ENCODE measurements around the gene KRTAP2-4. TPM values are rescaled to one million over a fixed set of nuclear protein-coding genes. Genes with fewer than 3 reads are reported as not detected.
"Not testable (repeated sequence)": the region's sequence is repeated elsewhere in the genome, so short reads cannot be mapped to it uniquely, and the experiment has no call there.

Gene KRTAP2-4
- total and polyA plus RNA-seq, 2 donors (not counting 3 experiments of a cell fraction or from before 2014, with no cell fraction given), result not detected

GRCh38 chr17:41096055-41096454, 30.4 kb upstream of the KRTAP2-4 start:
- H4K20me1 ChIP-seq (replicated peaks; ENCODE audit: control insufficient read depth, extremely low read depth, insufficient read depth, low read length), result no peaks in the 10 kb centered on the region
- H3K36me3 ChIP-seq (ENCODE audit: control insufficient read depth in 2 of 2, extremely low read depth in 1 of 2, insufficient read depth in 2 of 2, low read length in 2 of 2), result no peaks in the 10 kb centered on the region
- ChIA-PET POLR2A (no interaction called here), CTCF (no interaction called here)
- DNase-seq (ENCODE audit: low read depth, low spot score), result no peak
- no peaks in the 10 kb centered on the region for H3K79me2 ChIP-seq (ENCODE audit: control insufficient read depth, insufficient read depth, low read length)
- no peak overlapping the region for H3K27ac ChIP-seq (ENCODE audit: insufficient read depth, low read depth, low read length)
- H2AFZ ChIP-seq (ENCODE audit: low read depth, low read length), result no peak overlapping the region
- BruUV-seq (replicated peaks), result no TSS peak
- H3K27me3 ChIP-seq (ENCODE audit: control insufficient read depth in 2 of 2, insufficient read depth in 2 of 2, low read length in 2 of 2), result no peaks in the 10 kb centered on the region
- intact Hi-C loops (cut with micrococcal nuclease), result no loop called here
- peaks cover 2% of the 10 kb centered on the region for H3K4me1 ChIP-seq (ENCODE audit: control insufficient read depth, extremely low read depth, insufficient read depth, low read length)
- no peak overlapping the region for H3K4me2 ChIP-seq (ENCODE audit: insufficient read depth, low read length)
- H3K9ac ChIP-seq (replicated peaks; ENCODE audit: extremely low read depth, insufficient read depth, low read length), result no peak overlapping the region
- no peaks in the 10 kb centered on the region for H3K9me1 ChIP-seq (replicated peaks; ENCODE audit: control insufficient read depth, extremely low read depth, insufficient read depth, low read length)
- no peak for FAIRE-seq
- no peaks in the 10 kb centered on the region for H3K9me3 ChIP-seq (replicated peaks; ENCODE audit: control insufficient read depth, insufficient read depth, low read length)
- no peak overlapping the region for H3K4me3 ChIP-seq (replicated peaks in 1 of 3; ENCODE audit: insufficient read depth in 1 of 3, low read depth in 1 of 3, low read length in 3 of 3)
- dilution Hi-C loops (cut with MboI; ENCODE audit: extremely low pct_ligation_motif_present, low sequenced_read_pairs), result no loop called here
- TF ChIP-seq FOS (IDR thresholded peaks at IDR 0.05; ENCODE audit: borderline replicate concordance, insufficient read depth, low read length) (no peak), MAX (IDR thresholded peaks at IDR 0.05; ENCODE audit: insufficient read depth, insufficient read length) (no peak), JUN (IDR thresholded peaks at IDR 0.05; ENCODE audit: borderline replicate concordance, insufficient read depth, insufficient read length, low read depth) (no peak), POLR2A (IDR thresholded peaks at IDR 0.05; ENCODE audit: low read depth, low read length) (no peak), MYC (IDR thresholded peaks at IDR 0.05; ENCODE audit: low read depth, low read length) (no peak)

DNA sequence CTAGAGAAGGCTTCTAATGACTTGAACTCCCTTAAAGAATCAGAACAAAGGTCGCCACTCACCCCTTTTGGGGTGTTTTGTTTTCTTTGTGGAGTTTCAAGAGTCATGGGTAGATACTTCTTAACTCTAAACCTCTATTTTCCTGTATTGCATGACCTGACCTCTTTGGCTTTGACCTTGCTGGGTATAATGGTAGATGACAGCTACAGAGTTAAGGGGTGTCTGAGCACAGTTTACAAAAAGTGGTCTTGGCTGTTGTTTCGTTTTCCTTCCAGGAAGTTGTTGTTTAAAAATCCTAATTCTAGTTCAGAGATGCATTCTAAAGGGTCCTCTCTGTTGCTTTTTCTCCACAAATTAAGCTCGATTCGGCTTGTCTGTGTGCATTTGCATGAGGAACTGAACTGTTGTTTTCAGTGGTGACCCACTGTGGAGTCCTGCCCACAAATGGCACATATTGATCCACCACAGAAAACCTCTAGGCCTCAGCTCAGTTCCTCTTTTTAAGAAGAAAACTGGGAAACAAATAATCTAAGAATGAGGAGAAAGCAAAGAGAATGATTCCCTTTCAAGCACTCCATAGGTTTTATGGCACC, 23.2 kb upstream of the KRTAP2-4 start:
- POLR2A ChIA-PET; dilution Hi-C loops (cut with MboI; ENCODE audit: extremely low pct_ligation_motif_present, low sequenced_read_pairs): not testable (repeated sequence)
- FAIRE-seq, result peak; percentile 71

DNA sequence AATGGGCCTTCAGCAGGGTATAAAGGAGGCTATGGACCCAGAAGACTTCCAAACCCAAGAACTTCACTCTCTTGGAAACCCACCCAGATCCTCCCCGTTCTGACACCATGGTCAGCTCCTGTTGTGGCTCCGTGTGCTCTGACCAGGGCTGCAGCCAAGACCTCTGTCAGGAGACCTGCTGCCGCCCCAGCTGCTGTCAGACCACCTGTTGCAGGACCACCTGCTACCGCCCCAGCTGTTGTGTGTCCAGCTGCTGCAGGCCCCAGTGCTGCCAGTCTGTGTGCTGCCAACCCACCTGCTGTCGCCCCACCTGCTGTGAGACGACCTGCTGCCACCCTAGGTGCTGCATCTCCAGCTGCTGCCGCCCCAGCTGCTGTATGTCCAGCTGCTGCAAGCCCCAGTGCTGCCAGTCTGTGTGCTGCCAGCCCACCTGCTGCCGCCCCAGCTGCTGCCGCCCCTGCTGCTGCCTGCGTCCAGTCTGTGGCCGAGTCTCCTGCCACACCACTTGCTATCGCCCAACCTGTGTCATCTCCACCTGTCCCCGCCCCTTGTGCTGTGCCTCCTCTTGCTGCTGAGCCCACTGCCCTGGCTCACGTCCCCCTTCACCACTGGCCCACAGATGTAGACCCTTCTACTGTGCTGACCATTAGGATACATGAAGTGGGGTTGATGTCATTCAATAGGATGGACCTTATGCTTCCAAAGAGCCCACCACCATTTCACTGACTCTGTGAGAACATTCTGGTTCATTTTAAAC, 18.6 kb upstream of the KRTAP2-4 start, which contains the start of gene KRTAP4-7:
TSS of gene KRTAP4-7 (plus strand) at position 51 of the 757 bp plus-strand sequence. CDS start at position 108, 57 bp downstream.
- H3K9me3 ChIP-seq (replicated peaks; ENCODE audit: control insufficient read depth, insufficient read depth, low read length); H3K4me1 ChIP-seq (ENCODE audit: control insufficient read depth, extremely low read depth, insufficient read depth, low read length); intact Hi-C loops (cut with micrococcal nuclease); H3K27ac ChIP-seq (ENCODE audit: insufficient read depth, low read depth, low read length); H3K9ac ChIP-seq (replicated peaks; ENCODE audit: extremely low read depth, insufficient read depth, low read length); POLR2A ChIA-PET; DNase-seq (ENCODE audit: low read depth, low spot score); H3K4me2 ChIP-seq (ENCODE audit: insufficient read depth, low read length); H3K9me1 ChIP-seq (replicated peaks; ENCODE audit: control insufficient read depth, extremely low read depth, insufficient read depth, low read length); H3K27me3 ChIP-seq (ENCODE audit: control insufficient read depth in 2 of 2, insufficient read depth in 2 of 2, low read length in 2 of 2); CTCF ChIA-PET; H3K36me3 ChIP-seq (ENCODE audit: control insufficient read depth in 2 of 2, extremely low read depth in 1 of 2, insufficient read depth in 2 of 2, low read length in 2 of 2); H2AFZ ChIP-seq (ENCODE audit: low read depth, low read length); FAIRE-seq; H3K4me3 ChIP-seq (replicated peaks in 1 of 3; ENCODE audit: insufficient read depth in 1 of 3, low read depth in 1 of 3, low read length in 3 of 3); H4K20me1 ChIP-seq (replicated peaks; ENCODE audit: control insufficient read depth, extremely low read depth, insufficient read depth, low read length); BruUV-seq (replicated peaks); H3K79me2 ChIP-seq (ENCODE audit: control insufficient read depth, insufficient read depth, low read length); dilution Hi-C loops (cut with MboI; ENCODE audit: extremely low pct_ligation_motif_present, low sequenced_read_pairs): not testable (repeated sequence)

More for the DNA sequence above, 23.2 kb upstream of the KRTAP2-4 start:
- H3K27me3 ChIP-seq (ENCODE audit: control insufficient read depth in 2 of 2, insufficient read depth in 2 of 2, low read length in 2 of 2); CTCF ChIA-PET; H3K36me3 ChIP-seq (ENCODE audit: control insufficient read depth in 2 of 2, extremely low read depth in 1 of 2, insufficient read depth in 2 of 2, low read length in 2 of 2); H3K4me1 ChIP-seq (ENCODE audit: control insufficient read depth, extremely low read depth, insufficient read depth, low read length); H3K9me3 ChIP-seq (replicated peaks; ENCODE audit: control insufficient read depth, insufficient read depth, low read length); intact Hi-C loops (cut with micrococcal nuclease); BruUV-seq (replicated peaks); H3K27ac ChIP-seq (ENCODE audit: insufficient read depth, low read depth, low read length); H4K20me1 ChIP-seq (replicated peaks; ENCODE audit: control insufficient read depth, extremely low read depth, insufficient read depth, low read length); H3K9ac ChIP-seq (replicated peaks; ENCODE audit: extremely low read depth, insufficient read depth, low read length); DNase-seq (ENCODE audit: low read depth, low spot score); H2AFZ ChIP-seq (ENCODE audit: low read depth, low read length); H3K9me1 ChIP-seq (replicated peaks; ENCODE audit: control insufficient read depth, extremely low read depth, insufficient read depth, low read length); H3K79me2 ChIP-seq (ENCODE audit: control insufficient read depth, insufficient read depth, low read length); H3K4me3 ChIP-seq (replicated peaks in 1 of 3; ENCODE audit: insufficient read depth in 1 of 3, low read depth in 1 of 3, low read length in 3 of 3); H3K4me2 ChIP-seq (ENCODE audit: insufficient read depth, low read length): not testable (repeated sequence)
